Measurements from ENCODE around the gene AARS1. TPM values are rescaled to one million over a fixed set of nuclear protein-coding genes. Genes with fewer than 3 reads are reported as not detected.
"Not testable (repeated sequence)": the region's sequence is repeated elsewhere in the genome, so short reads cannot be mapped to it uniquely, and the experiment has no call there.

AARS1 gene
- total and polyA plus RNA-seq, 2 donors from 2014 or later = 58.2 to 111 TPM

DNA sequence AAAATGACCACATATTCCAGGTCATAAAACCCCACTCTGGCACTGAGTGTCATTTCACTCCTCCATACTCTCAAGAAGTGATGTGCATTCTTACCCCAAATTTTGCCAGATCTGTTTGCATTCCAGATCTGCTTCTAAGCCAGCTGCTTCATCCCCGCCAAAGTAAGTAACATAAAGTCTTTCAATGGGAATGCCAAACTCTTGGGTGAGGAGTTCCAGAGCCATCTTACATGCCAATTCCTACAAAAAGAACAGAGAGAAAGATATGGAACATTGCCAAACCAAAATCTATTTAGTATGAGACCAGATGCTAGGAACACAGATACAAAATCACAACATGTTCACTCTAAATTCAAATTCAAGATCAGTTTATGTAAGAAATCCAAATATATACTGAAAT, 12.9 kb downstream of the AARS1 start:
- no peaks in the 10 kb centered on the region for H3K4me1 ChIP-seq (ENCODE audit: control insufficient read depth in 2 of 3, insufficient read depth in 2 of 3, low read depth in 1 of 3, low read length in 3 of 3)
- H3K9ac ChIP-seq (ENCODE audit: low read length in 3 of 3) = no peak overlapping the region
- H3K27ac ChIP-seq (ENCODE audit: low read depth in 2 of 2, low read length in 2 of 2) = no peak overlapping the region
- TF ChIP-seq, protein P1, sequence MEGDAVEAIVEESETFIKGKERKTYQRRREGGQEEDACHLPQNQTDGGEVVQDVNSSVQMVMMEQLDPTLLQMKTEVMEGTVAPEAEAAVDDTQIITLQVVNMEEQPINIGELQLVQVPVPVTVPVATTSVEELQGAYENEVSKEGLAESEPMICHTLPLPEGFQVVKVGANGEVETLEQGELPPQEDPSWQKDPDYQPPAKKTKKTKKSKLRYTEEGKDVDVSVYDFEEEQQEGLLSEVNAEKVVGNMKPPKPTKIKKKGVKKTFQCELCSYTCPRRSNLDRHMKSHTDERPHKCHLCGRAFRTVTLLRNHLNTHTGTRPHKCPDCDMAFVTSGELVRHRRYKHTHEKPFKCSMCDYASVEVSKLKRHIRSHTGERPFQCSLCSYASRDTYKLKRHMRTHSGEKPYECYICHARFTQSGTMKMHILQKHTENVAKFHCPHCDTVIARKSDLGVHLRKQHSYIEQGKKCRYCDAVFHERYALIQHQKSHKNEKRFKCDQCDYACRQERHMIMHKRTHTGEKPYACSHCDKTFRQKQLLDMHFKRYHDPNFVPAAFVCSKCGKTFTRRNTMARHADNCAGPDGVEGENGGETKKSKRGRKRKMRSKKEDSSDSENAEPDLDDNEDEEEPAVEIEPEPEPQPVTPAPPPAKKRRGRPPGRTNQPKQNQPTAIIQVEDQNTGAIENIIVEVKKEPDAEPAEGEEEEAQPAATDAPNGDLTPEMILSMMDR (IDR thresholded peaks at IDR 0.05; ENCODE audit: borderline replicate concordance, extremely low read depth, insufficient read depth) = no peak
- H3K36me3 ChIP-seq (ENCODE audit: control insufficient read depth in 2 of 3, insufficient read depth in 3 of 3, low read length in 3 of 3) = peaks cover 11 to 39% (median 21%) of the 10 kb centered on the region in 3 donors
- H3K4me3 ChIP-seq (ENCODE audit: low read length in 3 of 3) = no peak overlapping the region
- H3K9me3 ChIP-seq (ENCODE audit: control insufficient read depth in 2 of 3, insufficient read depth in 1 of 3, low read length in 3 of 3) = no peaks in the 10 kb centered on the region
- no peak for DNase-seq
- intact Hi-C loops (cut with DNase I) = no loop called here
- no peaks in the 10 kb centered on the region for H3K27me3 ChIP-seq (ENCODE audit: control insufficient read depth, insufficient read depth, low read length)
- FAIRE-seq = no peak

DNA sequence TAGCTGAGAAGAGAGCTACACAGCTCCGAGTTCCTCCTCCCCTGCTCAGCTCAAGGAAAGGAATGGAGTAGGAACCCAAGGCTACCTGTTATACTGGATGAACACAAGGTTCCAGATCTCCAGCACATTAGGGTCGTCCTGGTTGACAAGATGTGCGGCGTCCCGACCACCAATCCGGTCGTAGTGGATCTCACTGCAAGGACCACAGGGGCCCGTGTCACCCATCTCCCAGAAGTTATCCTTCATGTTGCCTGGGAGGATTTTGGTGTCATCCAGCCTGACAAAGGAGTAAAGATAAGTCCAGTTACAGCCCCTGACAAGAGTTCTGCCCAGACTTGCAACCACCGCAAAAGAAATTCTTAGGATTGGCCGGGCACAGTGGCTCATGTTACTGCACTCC, 17.6 kb downstream of the AARS1 start:
- Histone ChIP-seq H3K4me3 (ENCODE audit: low read length in 3 of 3) (no peak overlapping the region), H3K36me3 (ENCODE audit: control insufficient read depth in 2 of 3, insufficient read depth in 3 of 3, low read length in 3 of 3) (peaks cover 12 to 46% (median 31%) of the 10 kb centered on the region in 3 donors), H3K27ac (ENCODE audit: low read depth in 2 of 2, low read length in 2 of 2) (no peak overlapping the region), H3K4me1 (ENCODE audit: control insufficient read depth in 2 of 3, insufficient read depth in 2 of 3, low read depth in 1 of 3, low read length in 3 of 3) (no peaks in the 10 kb centered on the region), H3K9ac (ENCODE audit: low read length in 3 of 3) (no peak overlapping the region), H3K27me3 (ENCODE audit: control insufficient read depth, insufficient read depth, low read length) (no peaks in the 10 kb centered on the region), H3K9me3 (ENCODE audit: control insufficient read depth in 2 of 3, insufficient read depth in 1 of 3, low read length in 3 of 3) (no peaks in the 10 kb centered on the region)
- TF ChIP-seq, protein P1 (IDR thresholded peaks at IDR 0.05; ENCODE audit: borderline replicate concordance, extremely low read depth, insufficient read depth) = no peak
- intact Hi-C loops (cut with DNase I) = no loop called here
- DNase-seq = peak in 1 of 5 donors; percentile 34
- no peak for FAIRE-seq

DNA sequence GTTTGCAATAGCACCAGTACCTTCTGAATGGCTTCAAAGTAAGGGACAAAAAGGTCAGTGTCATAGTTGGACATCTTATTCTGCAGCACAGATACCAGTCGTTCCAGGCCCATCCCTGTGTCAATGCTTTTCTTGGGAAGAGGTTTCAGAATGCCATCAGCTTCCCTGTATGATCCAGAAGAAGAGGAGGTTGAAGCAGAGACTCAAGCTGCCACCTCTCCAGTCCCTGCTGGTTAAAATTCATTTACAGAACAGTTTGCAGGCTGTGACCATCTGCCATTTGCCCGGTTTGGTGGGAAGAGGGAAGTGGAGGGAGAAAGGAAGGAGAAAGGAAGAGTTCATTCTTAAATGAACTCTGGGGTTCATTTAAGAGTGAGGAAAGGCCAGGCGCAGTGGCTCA, 19.1 kb downstream of the AARS1 start:
- FAIRE-seq = no peak
- Histone ChIP-seq H3K36me3 (ENCODE audit: control insufficient read depth in 2 of 3, insufficient read depth in 3 of 3, low read length in 3 of 3) (peaks cover 12 to 45% (median 34%) of the 10 kb centered on the region in 3 donors), H3K9me3 (ENCODE audit: control insufficient read depth in 2 of 3, insufficient read depth in 1 of 3, low read length in 3 of 3) (no peaks in the 10 kb centered on the region), H3K9ac (ENCODE audit: low read length in 3 of 3) (no peak overlapping the region), H3K4me1 (ENCODE audit: control insufficient read depth in 2 of 3, insufficient read depth in 2 of 3, low read depth in 1 of 3, low read length in 3 of 3) (no peaks in the 10 kb centered on the region), H3K27me3 (ENCODE audit: control insufficient read depth, insufficient read depth, low read length) (no peaks in the 10 kb centered on the region), H3K27ac (ENCODE audit: low read depth in 2 of 2, low read length in 2 of 2) (no peak overlapping the region), H3K4me3 (ENCODE audit: low read length in 3 of 3) (no peak overlapping the region)
- no peak for DNase-seq
- intact Hi-C loops (cut with DNase I) = no loop called here
- TF ChIP-seq, protein P1 (IDR thresholded peaks at IDR 0.05; ENCODE audit: borderline replicate concordance, extremely low read depth, insufficient read depth) = no peak

DNA sequence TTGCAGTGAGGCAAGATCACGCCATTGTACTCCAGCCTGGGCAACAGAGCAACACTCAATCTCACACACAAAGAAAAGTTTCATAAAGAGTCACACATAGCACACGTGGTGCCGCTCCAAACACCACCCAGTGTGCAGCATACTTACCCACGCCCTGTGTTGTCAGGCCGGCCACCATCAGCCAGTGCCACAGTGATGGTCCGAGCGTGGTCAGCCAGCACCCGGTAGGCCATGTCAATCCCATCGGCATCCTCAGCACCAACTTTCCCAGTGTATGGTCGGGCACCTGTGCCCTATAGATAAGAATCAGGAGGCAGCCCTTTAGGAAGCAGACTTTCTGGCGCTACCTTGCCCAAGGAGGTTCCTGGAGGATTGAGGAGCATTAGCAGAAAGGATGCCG, 19.8 kb downstream of the AARS1 start:
- Histone ChIP-seq H3K4me3 (ENCODE audit: low read length in 3 of 3) (no peak overlapping the region), H3K9me3 (ENCODE audit: control insufficient read depth in 2 of 3, insufficient read depth in 1 of 3, low read length in 3 of 3) (no peaks in the 10 kb centered on the region), H3K36me3 (ENCODE audit: control insufficient read depth in 2 of 3, insufficient read depth in 3 of 3, low read length in 3 of 3) (peaks cover 12 to 52% (median 40%) of the 10 kb centered on the region in 3 donors), H3K4me1 (ENCODE audit: control insufficient read depth in 2 of 3, insufficient read depth in 2 of 3, low read depth in 1 of 3, low read length in 3 of 3) (no peaks in the 10 kb centered on the region), H3K9ac (ENCODE audit: low read length in 3 of 3) (no peak overlapping the region), H3K27ac (ENCODE audit: low read depth in 2 of 2, low read length in 2 of 2) (no peak overlapping the region), H3K27me3 (ENCODE audit: control insufficient read depth, insufficient read depth, low read length) (no peaks in the 10 kb centered on the region)
- DNase-seq = no peak
- TF ChIP-seq, protein P1 (IDR thresholded peaks at IDR 0.05; ENCODE audit: borderline replicate concordance, extremely low read depth, insufficient read depth) = no peak
- no peak for FAIRE-seq
- intact Hi-C loops (cut with DNase I) = no loop called here

DNA sequence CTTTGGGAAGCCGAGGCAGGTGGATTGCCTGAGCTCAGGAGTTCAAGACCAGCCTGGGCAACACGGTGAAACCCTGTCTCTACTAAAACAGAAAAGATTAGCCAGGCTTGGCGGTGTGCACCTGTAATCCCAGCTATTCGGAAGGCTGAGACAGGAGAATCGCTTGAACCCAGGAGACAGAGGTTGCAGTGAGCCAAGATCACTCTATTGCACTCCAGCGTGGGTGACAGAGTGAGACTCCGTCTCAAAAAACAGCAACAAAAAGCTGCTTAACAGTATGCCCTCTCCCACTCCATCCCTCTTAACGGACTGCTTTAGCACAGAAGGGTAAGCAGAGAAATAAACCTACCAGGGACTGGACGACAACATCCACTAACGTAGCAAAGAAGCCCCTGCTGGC, 21.4 kb downstream of the AARS1 start:
- intact Hi-C loops (cut with DNase I); H3K4me3 ChIP-seq (ENCODE audit: low read length in 3 of 3); H3K27ac ChIP-seq (ENCODE audit: low read depth in 2 of 2, low read length in 2 of 2); H3K27me3 ChIP-seq (ENCODE audit: control insufficient read depth, insufficient read depth, low read length); DNase-seq; H3K9ac ChIP-seq (ENCODE audit: low read length in 3 of 3); H3K9me3 ChIP-seq (ENCODE audit: control insufficient read depth in 2 of 3, insufficient read depth in 1 of 3, low read length in 3 of 3); FAIRE-seq; H3K4me1 ChIP-seq (ENCODE audit: control insufficient read depth in 2 of 3, insufficient read depth in 2 of 3, low read depth in 1 of 3, low read length in 3 of 3): not testable (repeated sequence)
- H3K36me3 ChIP-seq (ENCODE audit: control insufficient read depth in 2 of 3, insufficient read depth in 3 of 3, low read length in 3 of 3) = peaks cover 14 to 62% (median 41%) of the 10 kb centered on the region in 3 donors
